Measurements from ENCODE around the gene DOCK2.
"Not testable (repeated sequence)": the region's sequence is repeated elsewhere in the genome, so short reads cannot be mapped to it uniquely, and the experiment has no call there.

DOCK2 gene

GRCh38 chr5:169719360-169720314, 82.6 kb downstream of the DOCK2 start:
- DNase-seq (ENCODE audit: low read depth), result no peak

- no peak for DNase-seq (ENCODE audit: low read depth)
Observed at GRCh38 chr5:169721771-169722170, 84.7 kb downstream of the DOCK2 start.

GRCh38 chr5:169723103-169723831, 86.2 kb downstream of the DOCK2 start:
- no peak for DNase-seq (ENCODE audit: low read depth)

- no peak for DNase-seq (ENCODE audit: low read depth)
Observed at GRCh38 chr5:169724303-169725087, 87.4 kb downstream of the DOCK2 start.

- not testable (repeated sequence) for DNase-seq (ENCODE audit: low read depth)
Observed at GRCh38 chr5:169725665-169726064, 88.6 kb downstream of the DOCK2 start.

- DNase-seq (ENCODE audit: low read depth), result no peak
Observed at GRCh38 chr5:169728418-169728817, 91.3 kb downstream of the DOCK2 start.

- no peak for DNase-seq (ENCODE audit: low read depth)
Observed at GRCh38 chr5:169731221-169731620, 94.1 kb downstream of the DOCK2 start.

- DNase-seq (ENCODE audit: low read depth), result no peak
Observed at GRCh38 chr5:169732841-169733240, 95.8 kb downstream of the DOCK2 start.

GRCh38 chr5:169735913-169736312, 98.8 kb downstream of the DOCK2 start:
- no peak for DNase-seq (ENCODE audit: low read depth)

GRCh38 chr5:169736653-169737052, 99.6 kb downstream of the DOCK2 start:
- DNase-seq (ENCODE audit: low read depth), result no peak

- DNase-seq (ENCODE audit: low read depth), result no peak
Observed at GRCh38 chr5:169740435-169740834, 103.4 kb downstream of the DOCK2 start.

- DNase-seq (ENCODE audit: low read depth), result no peak
Observed at GRCh38 chr5:169742771-169743296, 105.8 kb downstream of the DOCK2 start.

- no peak for DNase-seq (ENCODE audit: low read depth)
Observed at GRCh38 chr5:169744336-169744735, 107.3 kb downstream of the DOCK2 start.

- DNase-seq (ENCODE audit: low read depth), result no peak
Observed at GRCh38 chr5:169745441-169746146, 108.5 kb downstream of the DOCK2 start.

- no peak for DNase-seq (ENCODE audit: low read depth)
Observed at GRCh38 chr5:169746147-169746694, 109.1 kb downstream of the DOCK2 start.

- DNase-seq (ENCODE audit: low read depth), result no peak
Observed at GRCh38 chr5:169748174-169748573, 111.1 kb downstream of the DOCK2 start.

- DNase-seq (ENCODE audit: low read depth), result no peak
Observed at GRCh38 chr5:169749295-169749694, 112.2 kb downstream of the DOCK2 start.

GRCh38 chr5:169751490-169751889, 114.4 kb downstream of the DOCK2 start:
- no peak for DNase-seq (ENCODE audit: low read depth)

GRCh38 chr5:169752566-169752965, 115.5 kb downstream of the DOCK2 start:
- not testable (repeated sequence) for DNase-seq (ENCODE audit: low read depth)

GRCh38 chr5:169753795-169754194, 116.7 kb downstream of the DOCK2 start:
- DNase-seq (ENCODE audit: low read depth), result no peak

GRCh38 chr5:169754737-169755136, 117.7 kb downstream of the DOCK2 start:
- no peak for DNase-seq (ENCODE audit: low read depth)

Data from stimulated activated CD8-positive, alpha-beta memory T cell treated with anti-CD3 and anti-CD28 coated beads, Interleukin-15, amount 100 ng/mL, for 24 hours (primary cell).